Measurements from ENCODE around the gene SYNGR1.
A peak's percentile ranks its signal among the peaks of the same experiment; 100 is the strongest.

The SYNGR1 gene

GRCh38 chr22:39374801-39375200 lies 25.0 kb downstream of the SYNGR1 start:
- DNase-seq: no peak

GRCh38 chr22:39375646-39376045 lies 25.9 kb downstream of the SYNGR1 start:
- no peak for DNase-seq

GRCh38 chr22:39379756-39380730 lies 30.3 kb downstream of the SYNGR1 start:
- no peak for DNase-seq

GRCh38 chr22:39381009-39381755 lies 31.4 kb downstream of the SYNGR1 start:
- DNase-seq: no peak

GRCh38 chr22:39381930-39382329 lies 32.1 kb downstream of the SYNGR1 start:
- no peak for DNase-seq

- DNase-seq: no peak
These were observed 32.6 kb downstream of the SYNGR1 start for GRCh38 chr22:39382410-39382809.

GRCh38 chr22:39383841-39384625 lies 34.2 kb downstream of the SYNGR1 start:
- no peak for DNase-seq

- no peak for DNase-seq
These were observed 35.1 kb downstream of the SYNGR1 start for GRCh38 chr22:39384750-39385480.

GRCh38 chr22:39388261-39389011 lies 38.6 kb downstream of the SYNGR1 start:
- DNase-seq: peak; percentile 34

GRCh38 chr22:39389420-39389819 lies 39.6 kb downstream of the SYNGR1 start:
- no peak for DNase-seq

- DNase-seq: no peak
These were observed 42.7 kb downstream of the SYNGR1 start for GRCh38 chr22:39392341-39392948.

- no peak for DNase-seq
These were observed 46.4 kb downstream of the SYNGR1 start for GRCh38 chr22:39395936-39396796.

GRCh38 chr22:39396797-39397195 lies 47.0 kb downstream of the SYNGR1 start:
- DNase-seq: no peak

GRCh38 chr22:39401301-39401631 lies 51.5 kb downstream of the SYNGR1 start:
- no peak for DNase-seq

GRCh38 chr22:39405346-39406085 lies 55.7 kb downstream of the SYNGR1 start:
- DNase-seq: no peak

- DNase-seq: no peak
These were observed 58.4 kb downstream of the SYNGR1 start for GRCh38 chr22:39408173-39408572.

- no peak for DNase-seq
These were observed 59.0 kb downstream of the SYNGR1 start for GRCh38 chr22:39408807-39409206.

GRCh38 chr22:39409516-39410029 lies 59.8 kb downstream of the SYNGR1 start:
- no peak for DNase-seq

GRCh38 chr22:39410264-39410663 lies 60.5 kb downstream of the SYNGR1 start:
- DNase-seq: no peak

Measured in NCI-H2029 treated with DMSO at 0.1 percent for 48 hours (cell line).